ENCODE results near the gene PPM1A. TPM values are rescaled to one million over a fixed set of nuclear protein-coding genes. Genes with fewer than 3 reads are reported as not detected.

PPM1A gene
- total and polyA plus RNA-seq, 4 donors, result 21.4 to 61.5 (median 33.6) TPM

- DNase-seq, result no peak
- H3K4me3 ChIP-seq, result no peak overlapping the region
Observed at GRCh38 chr14:60210703-60211102, 38.3 kb upstream of the PPM1A start.

GRCh38 chr14:60211153-60211552 lies 37.9 kb upstream of the PPM1A start:
- whole genome bisulfite sequencing, 2 donors, result 90 to 93% methylated on average over 3 of the region's 3 CpGs
- Histone ChIP-seq H3K9ac (ENCODE audit: insufficient read depth in 1 of 2, low read length in 2 of 2) (no peak overlapping the region), H3K4me3 (no peak overlapping the region), H3K9me3 (ENCODE audit: control insufficient read depth in 4 of 4, insufficient read depth in 3 of 4, low read length in 3 of 4) (no peaks in the 10 kb centered on the region), H3K36me3 (ENCODE audit: control insufficient read depth in 4 of 4, insufficient read depth in 4 of 4, low read length in 4 of 4) (no peaks in the 10 kb centered on the region), H3K27ac (ENCODE audit: low read depth in 1 of 2, low read length in 1 of 2) (no peak overlapping the region), H3K4me1 (ENCODE audit: control insufficient read depth in 5 of 5, insufficient read depth in 5 of 5, low read length in 5 of 5) (no peaks in the 10 kb centered on the region), H3K27me3 (ENCODE audit: control insufficient read depth in 3 of 3, insufficient read depth in 3 of 3, low read length in 2 of 3) (no peaks in the 10 kb centered on the region)
- no peak for DNase-seq
- no peak for ATAC-seq (ENCODE audit: insufficient read depth, low FRiP score)
- no peak for TF ChIP-seq CTCF (IDR thresholded peaks at IDR 0.05; ENCODE audit: control extremely low read depth, extremely low read depth)

More at GRCh38 chr14:60210703-60211102, 38.3 kb upstream of the PPM1A start:
- 76 to 78% methylated on average over 1 of the region's 1 CpG for WGBS, 2 donors
- Histone ChIP-seq H3K9ac (ENCODE audit: insufficient read depth in 1 of 2, low read length in 2 of 2) (no peak overlapping the region), H3K9me3 (ENCODE audit: control insufficient read depth in 4 of 4, insufficient read depth in 3 of 4, low read length in 3 of 4) (no peaks in the 10 kb centered on the region), H3K4me1 (ENCODE audit: control insufficient read depth in 5 of 5, insufficient read depth in 5 of 5, low read length in 5 of 5) (no peaks in the 10 kb centered on the region), H3K27ac (ENCODE audit: low read depth in 1 of 2, low read length in 1 of 2) (no peak overlapping the region), H3K27me3 (ENCODE audit: control insufficient read depth in 3 of 3, insufficient read depth in 3 of 3, low read length in 2 of 3) (no peaks in the 10 kb centered on the region), H3K36me3 (ENCODE audit: control insufficient read depth in 4 of 4, insufficient read depth in 4 of 4, low read length in 4 of 4) (no peaks in the 10 kb centered on the region)
- ATAC-seq (ENCODE audit: insufficient read depth, low FRiP score), result no peak
- no peak for TF ChIP-seq CTCF (IDR thresholded peaks at IDR 0.05; ENCODE audit: control extremely low read depth, extremely low read depth)

- WGBS, 2 donors, result 86 to 93% methylated on average over 5 of the region's 5 CpGs
- TF ChIP-seq CTCF (IDR thresholded peaks at IDR 0.05; ENCODE audit: control extremely low read depth, extremely low read depth), result no peak
- Histone ChIP-seq H3K36me3 (ENCODE audit: control insufficient read depth in 4 of 4, insufficient read depth in 4 of 4, low read length in 4 of 4) (no peaks in the 10 kb centered on the region), H3K4me1 (ENCODE audit: control insufficient read depth in 5 of 5, insufficient read depth in 5 of 5, low read length in 5 of 5) (peaks cover 0 to 7% (median 2%) of the 10 kb centered on the region in 5 donors), H3K27me3 (ENCODE audit: control insufficient read depth in 3 of 3, insufficient read depth in 3 of 3, low read length in 2 of 3) (no peaks in the 10 kb centered on the region), H3K9ac (ENCODE audit: insufficient read depth in 1 of 2, low read length in 2 of 2) (no peak overlapping the region), H3K4me3 (no peak overlapping the region), H3K9me3 (ENCODE audit: control insufficient read depth in 4 of 4, insufficient read depth in 3 of 4, low read length in 3 of 4) (no peaks in the 10 kb centered on the region), H3K27ac (ENCODE audit: low read depth in 1 of 2, low read length in 1 of 2) (no peak overlapping the region)
- ATAC-seq (ENCODE audit: insufficient read depth, low FRiP score) (no peak), DNase-seq (no peak)
Observed at GRCh38 chr14:60212503-60213371, 36.3 kb upstream of the PPM1A start.
